GM19099 (cell line): ENCODE measurements around the gene ZDHHC19.

Experiments used
- POLR2A ChIP-seq: IDR thresholded peaks from 3 replicates; pipeline ENCODE4 v1.6.1; 2011; ENCODE audit warnings: low read depth; ENCODE audit not compliant: insufficient read length; ENCODE audit errors: extremely low read depth

ZDHHC19 gene

DNA sequence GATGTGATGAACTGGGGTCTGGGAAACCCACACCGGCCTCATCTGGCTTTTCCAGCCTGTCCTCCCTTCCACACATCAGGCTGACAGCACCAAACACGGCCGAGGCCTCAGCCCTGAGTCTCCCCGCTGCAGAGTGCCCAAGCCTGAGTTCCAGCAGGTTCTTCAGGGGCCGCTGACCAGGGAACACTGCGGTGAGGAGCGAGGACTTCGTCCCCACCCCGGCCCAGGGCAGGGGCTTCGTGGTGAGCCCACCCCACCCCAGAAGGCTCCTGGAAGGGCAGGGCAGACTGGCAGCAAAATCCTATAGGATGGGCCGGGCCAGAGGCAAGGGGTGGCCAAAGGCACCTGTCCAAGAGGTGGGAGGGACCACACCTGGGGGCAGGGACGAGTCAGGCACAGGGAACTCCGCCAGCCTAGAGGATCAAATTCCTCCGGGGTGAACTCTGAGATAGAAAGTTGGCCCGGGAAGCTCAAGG, 4.9 kb upstream of the ZDHHC19 start, which contains the start of gene SLC51A:
TSS of gene SLC51A (plus strand) at position 446 of the 476 bp plus-strand sequence. CDS start 179 bp downstream, outside the sequence.
- no peak for TF ChIP-seq POLR2A

DNA sequence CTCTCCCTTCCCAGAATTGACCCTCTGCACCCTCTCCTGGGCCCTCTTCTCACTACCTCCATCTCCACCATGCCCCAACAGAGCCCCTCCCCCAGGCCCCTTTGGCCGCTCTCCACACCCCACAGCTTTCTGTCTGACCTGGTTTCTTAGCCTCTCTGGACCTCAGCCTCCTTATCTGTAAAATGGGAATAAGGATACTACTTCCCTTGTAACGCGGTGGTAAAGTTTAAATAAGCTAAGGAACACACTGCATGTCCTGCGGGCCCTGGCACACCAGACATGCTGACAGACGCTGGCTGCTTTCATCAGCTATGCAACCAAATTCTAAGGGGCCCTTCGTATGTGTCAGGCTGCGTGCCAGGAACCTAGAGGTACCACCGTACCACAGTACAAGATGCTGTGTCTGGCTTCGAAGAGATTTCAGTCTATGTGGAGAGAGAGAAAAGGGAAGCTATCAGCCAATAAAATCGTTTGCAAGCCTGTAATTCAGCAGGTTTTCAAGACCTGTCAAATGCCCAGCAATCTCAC, 4.4 kb upstream of the ZDHHC19 start:
- TF ChIP-seq POLR2A: no peak

DNA sequence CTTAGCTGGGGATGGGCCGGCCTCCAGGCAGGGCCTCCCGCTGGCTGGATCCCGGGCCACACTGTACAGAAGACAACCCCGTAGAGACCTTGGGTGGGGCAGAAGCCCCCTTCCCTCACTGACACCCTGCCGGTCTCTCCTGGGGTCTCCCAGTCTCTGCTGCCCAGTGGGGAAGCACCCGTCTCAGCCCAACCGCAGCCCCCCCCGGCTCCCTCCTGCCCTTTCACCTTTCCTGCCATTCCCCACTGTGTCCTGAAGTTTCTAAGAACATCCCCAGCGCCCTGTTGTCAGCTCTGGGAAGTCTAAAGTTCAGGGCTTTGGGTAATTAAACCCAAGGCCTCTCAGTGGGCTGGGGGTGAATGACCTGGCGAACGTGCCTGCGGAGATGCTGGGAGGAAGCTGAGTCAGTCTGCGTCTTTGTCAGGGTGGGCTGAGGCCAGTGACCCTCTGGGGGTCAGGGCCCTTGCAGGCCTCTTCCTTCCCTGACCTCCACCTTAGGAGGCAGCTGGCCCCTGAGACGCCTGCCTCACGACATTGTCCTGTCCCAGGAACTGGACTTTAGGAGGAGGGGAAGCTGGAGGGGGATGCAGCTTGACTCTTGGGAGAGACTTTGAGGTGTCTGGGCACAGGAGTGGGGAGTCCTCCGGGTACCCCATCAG, 3.7 kb upstream of the ZDHHC19 start:
- TF ChIP-seq POLR2A: no peak

GRCh38 chr3:196208942-196209695, 2.1 kb downstream of the ZDHHC19 start:
- TF ChIP-seq POLR2A: no peak

DNA sequence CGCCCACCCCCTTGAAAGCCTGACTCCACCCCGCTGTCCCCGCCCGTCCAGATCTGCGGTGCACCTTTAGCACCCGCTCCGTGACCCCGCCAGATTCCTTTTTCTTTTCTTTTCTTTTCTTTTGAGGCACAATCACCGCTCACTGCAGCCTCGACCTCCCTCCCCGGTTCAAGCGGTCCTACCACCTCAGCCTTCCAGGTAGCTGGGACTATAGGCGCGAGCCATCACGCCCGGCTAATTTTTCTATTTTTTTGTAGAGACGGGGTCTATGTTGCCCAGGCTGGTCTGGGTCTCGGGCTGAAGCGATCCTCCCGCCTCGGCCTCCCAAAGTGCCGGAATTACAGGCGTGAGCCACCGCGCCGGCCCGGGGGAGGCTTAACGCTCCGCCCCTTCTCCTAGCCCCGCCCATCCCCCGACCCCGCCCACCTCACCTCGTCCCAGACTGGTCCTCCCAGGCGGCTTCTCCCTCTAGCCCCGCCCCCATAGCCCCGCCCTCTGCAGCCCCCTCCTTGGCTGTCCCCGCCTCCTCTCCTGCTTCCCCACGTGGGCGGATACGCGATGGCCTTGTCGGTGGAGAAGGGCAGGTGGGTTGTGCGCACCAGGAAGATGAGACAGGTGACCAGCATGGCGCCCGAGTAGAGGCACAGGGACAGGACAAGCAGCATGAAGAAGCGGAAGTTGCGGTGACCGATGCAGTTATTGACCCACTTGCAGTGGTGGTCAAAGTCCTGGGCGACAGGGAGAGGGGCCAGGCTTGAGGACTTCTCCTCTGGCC, 3.2 kb downstream of the ZDHHC19 start:
- TF ChIP-seq POLR2A: no peak

DNA sequence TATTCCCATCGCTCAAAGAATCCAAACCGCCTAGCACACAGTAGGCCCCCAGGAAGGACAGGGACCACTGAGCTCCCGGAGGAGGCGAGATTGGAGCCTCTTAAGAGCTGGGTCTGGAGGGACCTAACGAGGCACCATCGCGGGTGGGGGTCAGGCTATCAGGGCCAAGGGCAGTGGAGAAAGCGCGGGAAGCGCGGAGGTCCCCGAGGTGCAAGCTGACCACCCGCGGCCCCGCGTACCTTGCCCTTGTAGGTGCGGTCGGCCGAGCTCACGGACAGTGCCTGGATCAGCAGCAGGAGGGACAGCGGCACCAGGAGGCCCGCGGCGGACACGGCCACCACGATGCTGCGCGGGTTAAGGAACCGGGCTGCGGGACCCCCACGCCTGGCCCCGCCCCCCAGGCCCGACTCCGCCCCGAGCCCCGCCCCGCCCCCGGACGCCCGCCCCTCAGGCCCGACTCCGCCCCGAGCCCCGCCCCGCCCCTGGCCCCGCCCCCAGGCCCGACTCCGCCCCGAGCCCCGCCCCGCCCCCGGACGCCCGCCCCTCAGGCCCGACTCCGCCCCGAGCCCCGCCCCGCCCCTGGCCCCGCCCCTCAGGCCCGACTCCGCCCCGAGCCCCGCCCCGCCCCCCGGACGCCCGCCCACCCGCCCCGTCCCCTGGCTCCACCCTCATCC, 3.9 kb downstream of the ZDHHC19 start:
- no peak for TF ChIP-seq POLR2A

GRCh38 chr3:196203846-196204245, 7.4 kb downstream of the ZDHHC19 start:
- TF ChIP-seq POLR2A: no peak

- TF ChIP-seq POLR2A: no peak
Observed at GRCh38 chr3:196202516-196202970, 8.7 kb downstream of the ZDHHC19 start.

DNA sequence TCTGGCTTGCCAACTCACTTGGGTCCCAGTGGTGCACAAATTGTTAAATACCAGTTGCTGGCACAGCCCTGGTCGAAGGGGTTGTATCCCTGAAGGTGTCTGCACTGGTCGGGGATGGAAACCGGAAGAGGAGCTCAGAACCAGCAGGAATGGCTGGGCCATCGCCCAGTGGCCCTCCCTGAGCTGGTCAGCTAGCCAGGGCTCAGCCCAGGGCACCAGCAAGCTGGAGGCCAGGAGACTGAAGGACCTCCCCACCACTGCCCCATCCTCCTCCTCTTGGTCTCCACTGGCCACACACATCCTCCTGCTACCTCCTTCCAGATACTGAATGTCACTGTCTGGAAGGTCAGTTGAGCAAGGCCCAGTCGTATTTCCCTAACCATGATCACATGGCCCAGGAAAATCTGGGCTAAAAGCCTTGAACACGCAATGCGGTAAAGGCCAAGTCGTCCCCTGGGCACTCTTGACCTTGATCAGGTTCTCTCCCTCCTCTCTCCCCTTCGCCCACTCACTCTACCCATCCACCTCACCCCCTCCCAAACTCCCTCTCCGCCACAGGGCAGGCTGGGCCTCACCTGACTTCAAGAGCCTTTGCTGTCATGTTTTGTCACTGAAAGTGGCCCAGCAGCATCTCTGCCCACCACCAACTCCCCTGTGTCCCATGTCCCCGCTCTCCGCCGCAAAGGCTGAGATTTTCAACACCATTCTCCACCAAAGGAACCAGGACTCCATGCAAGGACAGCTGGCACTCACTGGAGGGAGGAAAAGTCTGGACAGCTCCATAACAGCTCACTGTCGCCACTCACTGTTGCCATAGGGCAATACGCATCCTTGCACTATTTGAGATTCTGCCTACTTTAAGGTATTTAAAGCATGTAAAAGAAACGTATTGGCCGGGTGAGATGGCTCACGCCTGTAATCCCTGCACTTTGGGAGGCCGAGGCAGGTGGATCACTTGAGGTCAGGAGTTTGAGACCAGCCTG, 12.1 kb downstream of the ZDHHC19 start:
- TF ChIP-seq POLR2A: no peak

- no peak for TF ChIP-seq POLR2A
Observed at GRCh38 chr3:196198081-196198675, 13.0 kb downstream of the ZDHHC19 start.

DNA sequence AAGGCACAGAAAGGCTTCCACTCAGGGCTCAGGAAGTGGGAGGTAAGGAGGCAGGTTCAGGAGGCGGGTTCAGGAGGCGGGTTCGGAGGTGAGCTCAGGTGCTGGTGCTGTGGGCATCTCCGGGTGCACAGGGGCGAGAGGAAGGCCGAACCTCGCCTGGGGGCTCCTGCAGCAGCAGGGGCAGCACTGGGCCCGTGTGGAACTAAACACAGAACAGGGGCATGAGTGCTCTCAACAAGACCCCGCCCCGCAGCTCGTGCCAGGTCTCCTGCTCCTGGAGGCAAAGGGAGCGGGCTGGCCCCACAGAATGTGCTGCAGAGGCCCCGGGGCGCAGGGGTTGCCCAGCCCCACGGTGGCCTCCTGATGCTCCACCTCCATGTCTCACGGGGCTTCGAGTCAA, 13.7 kb downstream of the ZDHHC19 start:
- no peak for TF ChIP-seq POLR2A

DNA sequence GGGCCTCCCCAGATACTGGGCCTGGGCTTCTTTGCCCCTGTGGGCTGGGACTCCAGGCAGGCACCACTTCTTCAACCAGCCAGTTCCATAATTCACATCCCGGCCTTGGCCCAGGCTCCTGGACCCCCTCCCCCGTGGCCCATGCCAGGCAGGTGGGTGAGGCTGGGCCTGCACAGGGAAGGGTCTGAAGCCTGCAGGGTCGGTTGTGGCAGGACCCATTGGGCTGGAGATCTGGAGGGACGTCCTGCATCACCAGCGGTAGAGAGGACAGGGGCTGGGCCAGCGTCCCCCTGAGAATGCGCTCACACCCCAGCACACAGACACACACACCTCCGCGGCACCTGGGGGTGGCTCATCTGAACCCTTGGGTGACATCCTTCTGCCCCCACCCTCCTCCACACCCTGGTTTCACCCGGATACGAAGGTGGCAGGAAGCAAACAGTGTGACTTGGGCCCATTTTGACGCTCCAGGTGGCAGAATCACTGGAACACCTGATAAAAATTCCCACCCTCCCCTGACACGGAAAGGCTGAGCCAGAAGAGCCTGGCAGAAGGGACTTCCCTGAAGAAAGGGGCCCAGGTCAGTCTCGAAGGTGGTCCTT, 15.4 kb downstream of the ZDHHC19 start:
- no peak for TF ChIP-seq POLR2A

- TF ChIP-seq POLR2A: no peak
Observed at GRCh38 chr3:196194542-196194915, 16.7 kb downstream of the ZDHHC19 start.
